Neural progenitor cell (in vitro differentiated cells): ENCODE data around the gene GDE1. TPM values are rescaled to one million over a fixed set of nuclear protein-coding genes. Genes with fewer than 3 reads are reported as not detected.

Source experiments
- DNase-seq: peaks from one replicate; pipeline ENCODE4 v3.0.0-alpha.2; 2016; ENCODE audit warnings: low spot score
- H2AFZ ChIP-seq: fragments of 200-600 bp; sonication (generic); replicated peaks from 2 replicates; pipeline ENCODE4 v1.6.1; 2016; ENCODE audit warnings: antibody characterized with exemption
- H3F3A ChIP-seq: fragments of 200-600 bp; sonication (generic); 2 replicates; pipeline ENCODE4 v1.6.1; 2016; ENCODE audit warnings: antibody characterized with exemption, low read depth
- H3K27ac ChIP-seq: fragments of 200-600 bp; sonication (generic); 2 replicates; pipeline ENCODE4 v1.5.1; 2016; ENCODE audit warnings: mild to moderate bottlenecking
- H3K27me3 ChIP-seq: fragments of 200-600 bp; sonication (generic); 2 replicates; pipeline ENCODE4 v1.6.1; 2016; ENCODE audit warnings: mild to moderate bottlenecking, moderate library complexity
- H3K36me3 ChIP-seq: fragments of 200-600 bp; sonication (generic); 2 replicates; pipeline ENCODE4 v1.5.1; 2016
- H3K4me1 ChIP-seq: fragments of 200-600 bp; sonication (generic); 2 replicates; pipeline ENCODE4 v1.6.1; 2016; ENCODE audit warnings: mixed run types
- H3K4me2 ChIP-seq: fragments of 200-600 bp; sonication (generic); 2 replicates; pipeline ENCODE4 v1.6.1; 2016
- H3K4me3 ChIP-seq: fragments of 200-600 bp; sonication (generic); 2 replicates; pipeline ENCODE4 v1.5.1; 2016
- H3K79me2 ChIP-seq: fragments of 200-600 bp; sonication (generic); 2 replicates; pipeline ENCODE4 v1.6.1; 2016; ENCODE audit warnings: low read depth
- H3K9ac ChIP-seq: fragments of 200-600 bp; sonication (generic); 2 replicates; pipeline ENCODE4 v1.6.1; 2016
- H3K9me3 ChIP-seq: fragments of 200-600 bp; sonication (generic); 2 replicates; pipeline ENCODE4 v1.5.1; 2016; ENCODE audit warnings: low read depth
- H4K20me1 ChIP-seq: fragments of 200-600 bp; sonication (generic); 2 replicates; pipeline ENCODE4 v1.6.1; 2016; ENCODE audit warnings: low read depth
- H3K27ac Mint-ChIP-seq: 3 replicates; pipeline ENCODE4 v1.8.0; 2021; ENCODE audit warnings: mixed read lengths
- H3K27me3 Mint-ChIP-seq: 2 replicates; pipeline ENCODE4 v1.8.0; 2022; ENCODE audit warnings: low read depth, mild to moderate bottlenecking, inconsistent platforms, moderate library complexity, mixed read lengths; ENCODE audit not compliant: insufficient read depth
- H3K36me3 Mint-ChIP-seq: 3 replicates; pipeline ENCODE4 v1.8.0; 2021; ENCODE audit warnings: mixed read lengths
- H3K4me1 Mint-ChIP-seq: 3 replicates; pipeline ENCODE4 v1.8.0; 2021; ENCODE audit warnings: mixed read lengths
- H3K4me3 Mint-ChIP-seq: 3 replicates; pipeline ENCODE4 v1.8.0; 2021; ENCODE audit warnings: mild to moderate bottlenecking, moderate library complexity, mixed read lengths
- H3K9me3 Mint-ChIP-seq: 3 replicates; pipeline ENCODE4 v1.8.0; 2020; ENCODE audit warnings: mixed read lengths
- CTCF ChIP-seq: fragments of 200-600 bp; sonication (generic); IDR thresholded peaks from 2 replicates; pipeline ENCODE4 v1.5.1; 2017; ENCODE audit warnings: antibody characterized with exemption, mild to moderate bottlenecking
- EZH2 ChIP-seq: fragments of 200-600 bp; sonication (generic); IDR thresholded peaks from 2 replicates; pipeline ENCODE4 v1.6.1; 2017; ENCODE audit warnings: antibody characterized with exemption, mild to moderate bottlenecking, moderate library complexity
- EZH2phosphoT487 ChIP-seq: fragments of 200-600 bp; sonication (generic); IDR thresholded peaks from 2 replicates; pipeline ENCODE4 v1.6.1; 2017; ENCODE audit warnings: antibody characterized with exemption
- total RNA-seq: library from RNA; depleted of rRNA; stranded (reverse); fragments of >200 nt; gene quantifications from 2 replicates; pipeline ENCODE4 v1.2.3, GENCODE V29; 2015; ENCODE audit warnings: low replicate concordance

The GDE1 gene
- total RNA-seq, 1 donor from 2014 or later, result 43.0 TPM

- no peak for DNase-seq
- Histone ChIP-seq H2AFZ (no peak overlapping the region), H3K4me2 (no peak overlapping the region), H4K20me1 (no peaks in the 10 kb centered on the region), H3K9ac (no peak overlapping the region), H3K27me3 (no peaks in the 10 kb centered on the region), H3K36me3 (peaks cover 13% of the 10 kb centered on the region), H3K4me1 (peaks cover 20% of the 10 kb centered on the region), H3F3A (peaks cover 11% of the 10 kb centered on the region), H3K79me2 (peaks cover 39% of the 10 kb centered on the region), H3K9me3 (no peaks in the 10 kb centered on the region), H3K4me3 (no peak overlapping the region), H3K27ac (no peak overlapping the region)
- Mint-ChIP-seq H3K4me1 (peaks cover 30% of the 10 kb centered on the region), H3K27ac (no peak overlapping the region), H3K4me3 (no peak overlapping the region), H3K36me3 (peaks cover 15% of the 10 kb centered on the region), H3K9me3 (no peaks in the 10 kb centered on the region), H3K27me3 (no peaks in the 10 kb centered on the region)
- TF ChIP-seq CTCF, result no peak
- TF ChIP-seq EZH2, result no peak
- no peak for TF ChIP-seq EZH2phosphoT487
These were observed 5.3 kb upstream of the GDE1 start for GRCh38 chr16:19527161-19527560.

- H3K4me1 Mint-ChIP-seq, result peaks cover 42% of the 10 kb centered on the region
- H3K27ac Mint-ChIP-seq, result no peak overlapping the region
- Histone ChIP-seq H2AFZ (peak overlapping the region; percentile 86), H3K27me3 (no peaks in the 10 kb centered on the region), H4K20me1 (no peaks in the 10 kb centered on the region), H3K79me2 (peaks cover 52% of the 10 kb centered on the region), H3K9me3 (no peaks in the 10 kb centered on the region), H3K27ac (no peak overlapping the region), H3K9ac (peak overlapping the region; percentile 53), H3K4me2 (peak overlapping the region; percentile 97), H3K36me3 (peaks cover 7% of the 10 kb centered on the region), H3K4me1 (peaks cover 20% of the 10 kb centered on the region), H3K4me3 (peak overlapping the region; percentile 93), H3F3A (peaks cover 11% of the 10 kb centered on the region)
- H3K36me3 Mint-ChIP-seq, result peaks cover 11% of the 10 kb centered on the region
- DNase-seq, result no peak
- H3K4me3 Mint-ChIP-seq, result peak overlapping the region; percentile 99
- no peaks in the 10 kb centered on the region for H3K9me3 Mint-ChIP-seq
- TF ChIP-seq CTCF, result no peak
- TF ChIP-seq EZH2phosphoT487, result no peak
- TF ChIP-seq EZH2, result no peak
- no peaks in the 10 kb centered on the region for H3K27me3 Mint-ChIP-seq
These were observed 3.5 kb upstream of the GDE1 start for GRCh38 chr16:19525385-19525723.

GRCh38 chr16:19524616-19525384 lies 2.9 kb upstream of the GDE1 start:
- H3K4me3 Mint-ChIP-seq, result peak overlapping the region; percentile 99
- peaks cover 11% of the 10 kb centered on the region for H3K36me3 Mint-ChIP-seq
- peaks cover 47% of the 10 kb centered on the region for H3K4me1 Mint-ChIP-seq
- H4K20me1 ChIP-seq, result no peaks in the 10 kb centered on the region
- H3K9me3 ChIP-seq, result no peaks in the 10 kb centered on the region
- H3K9me3 Mint-ChIP-seq, result no peaks in the 10 kb centered on the region
- peaks cover 58% of the 10 kb centered on the region for H3K79me2 ChIP-seq
- H3K27ac ChIP-seq, result no peak overlapping the region
- peak overlapping the region; percentile 51 for H3K27ac Mint-ChIP-seq
- H3K27me3 ChIP-seq, result no peaks in the 10 kb centered on the region
- TF ChIP-seq EZH2phosphoT487, result no peak
- TF ChIP-seq CTCF, result no peak
- no peak for TF ChIP-seq EZH2
- H3F3A ChIP-seq, result peaks cover 11% of the 10 kb centered on the region
- H3K4me1 ChIP-seq, result peaks cover 20% of the 10 kb centered on the region
- peak overlapping the region; percentile 93 for H3K4me3 ChIP-seq
- DNase-seq, result peak; percentile 25
- peaks cover 7% of the 10 kb centered on the region for H3K36me3 ChIP-seq
- H3K4me2 ChIP-seq, result peak overlapping the region; percentile 97
- H3K27me3 Mint-ChIP-seq, result no peaks in the 10 kb centered on the region
- peak overlapping the region; percentile 86 for H2AFZ ChIP-seq
- H3K9ac ChIP-seq, result peak overlapping the region; percentile 53
